ENCODE measurements around the gene SOD1. TPM values are rescaled to one million over a fixed set of nuclear protein-coding genes. Genes with fewer than 3 reads are reported as not detected.

SOD1 gene
- total and polyA plus RNA-seq, 2 donors (not counting 1 experiment from before 2014, with no cell fraction given) = 286 to 462 TPM

GRCh38 chr21:31614705-31615104 lies 44.8 kb upstream of the SOD1 start:
- no peaks in the 10 kb centered on the region for H3K4me1 ChIP-seq (ENCODE audit: control insufficient read depth, extremely low read depth, insufficient read depth, low read length)
- H3K4me3 ChIP-seq (replicated peaks in 1 of 4; ENCODE audit: control extremely low read depth in 1 of 4, insufficient read depth in 1 of 4, low read depth in 3 of 4, low read length in 4 of 4) = no peak overlapping the region
- H3K9me3 ChIP-seq (ENCODE audit: control insufficient read depth, insufficient read depth, low read depth, low read length) = no peaks in the 10 kb centered on the region
- H4K20me1 ChIP-seq (ENCODE audit: control insufficient read depth, extremely low read depth, insufficient read depth, low read length) = no peaks in the 10 kb centered on the region
- no peaks in the 10 kb centered on the region for H3K36me3 ChIP-seq (ENCODE audit: control insufficient read depth, insufficient read depth, low read length)
- H3K79me2 ChIP-seq (ENCODE audit: control insufficient read depth, insufficient read depth, low read length) = no peaks in the 10 kb centered on the region
- no peaks in the 10 kb centered on the region for H3K27me3 ChIP-seq (ENCODE audit: control insufficient read depth, insufficient read depth, low read length)
- DNase-seq (ENCODE audit: low read depth in 2 of 2) = no peak
- TF ChIP-seq EZH2 (IDR thresholded peaks at IDR 0.05; ENCODE audit: low read length, missing control alignments) = no peak
- TF ChIP-seq, protein P1, sequence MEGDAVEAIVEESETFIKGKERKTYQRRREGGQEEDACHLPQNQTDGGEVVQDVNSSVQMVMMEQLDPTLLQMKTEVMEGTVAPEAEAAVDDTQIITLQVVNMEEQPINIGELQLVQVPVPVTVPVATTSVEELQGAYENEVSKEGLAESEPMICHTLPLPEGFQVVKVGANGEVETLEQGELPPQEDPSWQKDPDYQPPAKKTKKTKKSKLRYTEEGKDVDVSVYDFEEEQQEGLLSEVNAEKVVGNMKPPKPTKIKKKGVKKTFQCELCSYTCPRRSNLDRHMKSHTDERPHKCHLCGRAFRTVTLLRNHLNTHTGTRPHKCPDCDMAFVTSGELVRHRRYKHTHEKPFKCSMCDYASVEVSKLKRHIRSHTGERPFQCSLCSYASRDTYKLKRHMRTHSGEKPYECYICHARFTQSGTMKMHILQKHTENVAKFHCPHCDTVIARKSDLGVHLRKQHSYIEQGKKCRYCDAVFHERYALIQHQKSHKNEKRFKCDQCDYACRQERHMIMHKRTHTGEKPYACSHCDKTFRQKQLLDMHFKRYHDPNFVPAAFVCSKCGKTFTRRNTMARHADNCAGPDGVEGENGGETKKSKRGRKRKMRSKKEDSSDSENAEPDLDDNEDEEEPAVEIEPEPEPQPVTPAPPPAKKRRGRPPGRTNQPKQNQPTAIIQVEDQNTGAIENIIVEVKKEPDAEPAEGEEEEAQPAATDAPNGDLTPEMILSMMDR (conservative IDR thresholded peaks at IDR 0.05 in 1 of 2, IDR thresholded peaks at IDR 0.05 in 1 of 2; ENCODE audit: low read depth in 1 of 2, low read length in 2 of 2) = no peak
- no peak overlapping the region for H3K9ac ChIP-seq (ENCODE audit: insufficient read depth, low read length)
- H2AFZ ChIP-seq (ENCODE audit: low read length) = no peak overlapping the region
- no peak overlapping the region for H3K27ac ChIP-seq (ENCODE audit: insufficient read depth, low read length)
- H3K4me2 ChIP-seq (ENCODE audit: extremely low read depth, insufficient read depth, low read length) = no peak overlapping the region

DNA sequence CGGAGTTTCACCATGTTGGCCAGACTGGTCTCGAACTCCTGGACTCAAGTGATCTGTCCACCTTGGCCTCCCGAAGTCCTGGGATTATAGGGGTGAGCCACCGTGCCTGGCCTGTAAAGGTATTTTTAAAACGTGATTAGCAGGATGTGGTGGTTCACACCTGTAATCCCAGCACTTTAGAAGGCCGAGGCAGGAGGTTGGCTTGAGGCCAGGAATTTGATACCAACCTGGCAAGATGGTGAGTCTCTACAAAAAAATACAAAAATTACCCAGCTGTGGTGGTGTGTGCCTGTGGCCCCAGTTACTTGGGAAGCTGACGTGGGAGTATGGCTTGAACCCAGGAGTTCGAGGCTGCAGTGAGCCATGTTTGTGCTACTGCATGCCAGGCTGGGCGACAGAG lies 43.3 kb upstream of the SOD1 start:
- Histone ChIP-seq H3K79me2 (ENCODE audit: control insufficient read depth, insufficient read depth, low read length) (no peaks in the 10 kb centered on the region), H4K20me1 (ENCODE audit: control insufficient read depth, extremely low read depth, insufficient read depth, low read length) (no peaks in the 10 kb centered on the region), H2AFZ (ENCODE audit: low read length) (no peak overlapping the region), H3K4me3 (replicated peaks in 1 of 4; ENCODE audit: control extremely low read depth in 1 of 4, insufficient read depth in 1 of 4, low read depth in 3 of 4, low read length in 4 of 4) (no peak overlapping the region), H3K27ac (ENCODE audit: insufficient read depth, low read length) (no peak overlapping the region), H3K27me3 (ENCODE audit: control insufficient read depth, insufficient read depth, low read length) (no peaks in the 10 kb centered on the region), H3K9me3 (ENCODE audit: control insufficient read depth, insufficient read depth, low read depth, low read length) (no peaks in the 10 kb centered on the region), H3K4me1 (ENCODE audit: control insufficient read depth, extremely low read depth, insufficient read depth, low read length) (no peaks in the 10 kb centered on the region), H3K4me2 (ENCODE audit: extremely low read depth, insufficient read depth, low read length) (no peak overlapping the region), H3K36me3 (ENCODE audit: control insufficient read depth, insufficient read depth, low read length) (no peaks in the 10 kb centered on the region), H3K9ac (ENCODE audit: insufficient read depth, low read length) (no peak overlapping the region)
- TF ChIP-seq, protein P1 (conservative IDR thresholded peaks at IDR 0.05 in 1 of 2, IDR thresholded peaks at IDR 0.05 in 1 of 2; ENCODE audit: low read depth in 1 of 2, low read length in 2 of 2) = no peak
- no peak for TF ChIP-seq EZH2 (IDR thresholded peaks at IDR 0.05; ENCODE audit: low read length, missing control alignments)
- no peak for DNase-seq (ENCODE audit: low read depth in 2 of 2)

DNA sequence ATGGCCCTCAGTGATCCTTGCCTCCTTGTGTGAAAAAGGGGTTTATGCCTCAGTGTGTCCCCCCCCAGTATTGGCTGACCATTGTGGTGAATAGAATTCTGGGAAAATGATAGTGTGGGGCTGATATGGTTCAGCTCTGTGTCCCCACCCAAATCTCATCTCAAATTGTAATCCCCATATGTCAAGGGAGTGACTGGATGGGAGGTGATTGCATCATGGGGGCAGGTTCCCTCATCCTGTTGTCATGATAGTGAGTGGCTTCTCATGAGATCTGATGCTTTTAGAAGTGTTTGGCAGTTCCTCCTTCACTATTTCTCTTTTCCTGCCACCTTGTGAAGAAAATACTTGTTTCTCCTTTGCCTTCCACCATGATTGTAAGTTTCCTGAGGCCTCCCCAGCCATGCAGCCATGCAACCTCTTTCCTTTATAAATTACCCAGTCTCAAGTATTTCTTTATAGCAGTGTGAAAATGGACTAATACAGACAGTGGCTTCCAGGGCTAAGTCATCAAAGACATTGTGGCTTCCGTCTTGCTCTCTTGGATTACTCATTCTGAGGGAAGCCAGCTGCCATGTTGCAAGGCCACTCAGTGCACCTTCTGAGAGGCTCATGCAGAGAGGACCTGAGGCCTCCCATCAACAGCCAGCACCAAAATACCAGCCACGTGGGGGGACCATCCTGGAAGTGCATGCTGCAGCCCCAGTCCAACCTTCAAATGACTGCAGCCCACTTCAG lies 40.6 kb upstream of the SOD1 start:
- no peak overlapping the region for H3K9ac ChIP-seq (ENCODE audit: insufficient read depth, low read length)
- no peaks in the 10 kb centered on the region for H3K36me3 ChIP-seq (ENCODE audit: control insufficient read depth, insufficient read depth, low read length)
- peak in 1 of 2 donors; percentile 6 for DNase-seq (ENCODE audit: low read depth in 2 of 2)
- H3K4me2 ChIP-seq (ENCODE audit: extremely low read depth, insufficient read depth, low read length) = no peak overlapping the region
- no peaks in the 10 kb centered on the region for H3K4me1 ChIP-seq (ENCODE audit: control insufficient read depth, extremely low read depth, insufficient read depth, low read length)
- no peak overlapping the region for H3K27ac ChIP-seq (ENCODE audit: insufficient read depth, low read length)
- no peak overlapping the region for H3K4me3 ChIP-seq (replicated peaks in 1 of 4; ENCODE audit: control extremely low read depth in 1 of 4, insufficient read depth in 1 of 4, low read depth in 3 of 4, low read length in 4 of 4)
- H2AFZ ChIP-seq (ENCODE audit: low read length) = no peak overlapping the region
- H3K9me3 ChIP-seq (ENCODE audit: control insufficient read depth, insufficient read depth, low read depth, low read length) = no peaks in the 10 kb centered on the region
- no peaks in the 10 kb centered on the region for H3K79me2 ChIP-seq (ENCODE audit: control insufficient read depth, insufficient read depth, low read length)
- TF ChIP-seq EZH2 (IDR thresholded peaks at IDR 0.05; ENCODE audit: low read length, missing control alignments) = no peak
- TF ChIP-seq, protein P1 (conservative IDR thresholded peaks at IDR 0.05 in 1 of 2, IDR thresholded peaks at IDR 0.05 in 1 of 2; ENCODE audit: low read depth in 1 of 2, low read length in 2 of 2) = no peak
- H3K27me3 ChIP-seq (ENCODE audit: control insufficient read depth, insufficient read depth, low read length) = no peaks in the 10 kb centered on the region
- no peaks in the 10 kb centered on the region for H4K20me1 ChIP-seq (ENCODE audit: control insufficient read depth, extremely low read depth, insufficient read depth, low read length)
